BJ (cell line): ENCODE data around the gene CCDC146. TPM values are rescaled to one million over a fixed set of nuclear protein-coding genes. Genes with fewer than 3 reads are reported as not detected.

ENCODE experiments used
- CTCF ChIA-PET: fragments of 350-600 bp; formaldehyde crosslinking; extraction: SDS; loops from one replicate; lab custom pipeline; 2021; ENCODE audit warnings: antibody characterized with exemption, inconsistent platforms; lab: Yijun Ruan, JAX
- POLR2A ChIA-PET: fragments of 300-600 bp; sonication (Branson Sonifier 250); formaldehyde crosslinking; extraction: SDS; loops from one replicate; lab custom pipeline; 2021; ENCODE audit warnings: antibody characterized with exemption; lab: Charles Lee
- DNase-seq: peaks from one replicate; pipeline ENCODE4 v3.0.0-alpha.2; 2011; ENCODE audit warnings: low read depth
- H3K27me3 ChIP-seq: 2 replicates; pipeline ENCODE4 v1.6.0; 2011; ENCODE audit warnings: low read length; ENCODE audit not compliant: control insufficient read depth, insufficient read depth
- H3K36me3 ChIP-seq: 2 replicates; pipeline ENCODE4 v1.5.1; 2011; ENCODE audit warnings: low read length; ENCODE audit not compliant: control insufficient read depth, insufficient read depth
- H3K4me3 ChIP-seq: 2 replicates; pipeline ENCODE4 v1.5.1; 2011; ENCODE audit warnings: low read depth, mild to moderate bottlenecking, control low read depth, low read length
- CTCF ChIP-seq: IDR thresholded peaks from 2 replicates; pipeline ENCODE4 v1.5.1; 2011; ENCODE audit warnings: low read depth, mild to moderate bottlenecking, control low read depth, inconsistent platforms, low read length, moderate library complexity; ENCODE audit not compliant: insufficient read depth
- polyA plus RNA-seq: library from polyadenylated mRNA; depleted of rRNA; stranded (reverse); fragments of >200 nt; gene quantifications from 2 replicates; pipeline ENCODE4 v1.2.3, GENCODE V29; 2011

The CCDC146 gene
- polyA plus RNA-seq, 1 experiment = 1.3 TPM

DNA sequence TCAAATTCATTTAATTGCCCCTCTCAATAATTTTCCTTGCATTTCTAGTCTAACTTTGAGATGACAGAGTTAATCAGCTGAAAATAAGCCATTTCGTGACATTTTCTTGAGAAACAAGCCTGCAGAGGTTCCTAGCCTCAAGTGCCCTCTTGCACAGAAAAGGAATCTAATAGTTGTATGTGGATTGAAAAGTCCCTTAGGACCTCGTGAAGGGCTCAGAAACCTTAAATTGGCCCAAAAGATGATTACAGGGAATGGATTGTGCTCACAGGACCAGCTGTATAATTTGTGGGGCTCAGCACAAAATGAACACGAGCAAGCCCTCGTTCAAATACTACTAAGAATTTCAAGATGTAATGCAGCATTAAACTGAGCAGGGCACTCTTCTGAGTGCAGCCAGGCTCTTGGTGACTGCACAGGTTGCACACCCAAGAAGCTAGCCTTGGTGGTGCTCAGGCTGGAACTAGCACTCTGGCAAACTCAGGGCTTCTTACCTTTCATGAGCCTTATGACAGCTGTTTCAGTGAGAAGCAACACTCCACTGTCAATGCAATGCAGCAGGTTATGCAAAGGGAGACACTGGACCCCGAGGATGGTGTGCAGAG lies 191.6 kb downstream of the CCDC146 start:
- no peaks in the 10 kb centered on the region for H3K27me3 ChIP-seq
- ChIA-PET POLR2A (no interaction called here), CTCF (interaction anchor here (0.7 kb wide), 1 partner anchor 75 kb away, joined by 3 read pairs; no protein-coding TSS in a partner anchor)
- no peak for TF ChIP-seq CTCF
- no peak for DNase-seq
- H3K36me3 ChIP-seq = no peaks in the 10 kb centered on the region
- no peak overlapping the region for H3K4me3 ChIP-seq

DNA sequence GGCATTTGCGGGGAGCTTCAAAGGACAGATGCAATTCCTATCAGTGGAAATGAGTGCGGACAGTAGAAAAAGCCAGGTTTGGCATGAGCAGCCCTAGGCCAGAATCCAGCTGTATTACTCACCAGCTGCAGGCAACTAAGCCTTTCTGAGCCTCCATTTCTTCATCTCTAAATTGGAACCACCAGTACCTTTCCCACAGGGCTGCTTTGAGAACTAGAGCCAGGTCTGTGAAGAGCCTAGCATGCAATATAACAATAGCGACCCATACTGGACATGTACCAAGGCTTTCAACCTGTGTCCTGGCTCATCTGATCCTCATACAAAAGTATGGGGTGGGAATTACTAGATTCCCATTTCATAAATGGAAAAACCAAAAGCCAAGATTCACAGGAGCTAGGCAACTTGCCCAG lies 192.8 kb downstream of the CCDC146 start:
- Histone ChIP-seq H3K27me3 (no peaks in the 10 kb centered on the region), H3K36me3 (no peaks in the 10 kb centered on the region), H3K4me3 (no peak overlapping the region)
- POLR2A ChIA-PET = no interaction called here
- DNase-seq = no peak
- CTCF ChIA-PET = no interaction called here
- no peak for TF ChIP-seq CTCF

- CTCF ChIA-PET = interaction anchor here (0.9 to 1.0 kb wide), 2 partner anchors 11 to 69 kb away, joined by 3 read pairs; no protein-coding TSS in a partner anchor
- Histone ChIP-seq H3K27me3 (no peaks in the 10 kb centered on the region), H3K36me3 (no peaks in the 10 kb centered on the region), H3K4me3 (no peak overlapping the region)
- no peak for DNase-seq
- POLR2A ChIA-PET = no interaction called here
- TF ChIP-seq CTCF = no peak
Measured at GRCh38 chr7:77316219-77316978, 194.0 kb downstream of the CCDC146 start.

DNA sequence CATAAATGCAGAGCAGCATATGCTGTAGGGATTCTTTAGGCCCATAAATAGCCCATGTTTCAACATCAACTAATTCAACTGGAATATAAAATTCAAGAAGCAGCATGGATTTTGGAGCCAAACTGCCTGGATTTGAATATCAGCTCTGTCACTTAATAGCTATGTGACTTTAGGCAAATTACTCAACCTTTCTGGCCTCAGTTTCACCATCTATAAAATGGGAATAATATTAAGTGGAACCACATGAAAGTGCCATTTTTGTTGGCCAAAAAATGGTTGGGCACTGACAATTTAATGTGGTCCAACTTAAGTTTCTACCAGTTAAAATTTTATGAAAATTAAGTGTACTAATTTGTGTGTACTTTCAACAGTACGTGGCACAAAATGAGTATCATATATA lies 195.6 kb downstream of the CCDC146 start:
- POLR2A ChIA-PET = no interaction called here

More for the DNA sequence above, 195.6 kb downstream of the CCDC146 start:
- CTCF ChIA-PET = no interaction called here
- no peaks in the 10 kb centered on the region for H3K36me3 ChIP-seq
- no peak for TF ChIP-seq CTCF
- no peak overlapping the region for H3K4me3 ChIP-seq
- H3K27me3 ChIP-seq = no peaks in the 10 kb centered on the region
- DNase-seq = no peak
